Measurements from ENCODE around the gene AOPEP. TPM values are rescaled to one million over a fixed set of nuclear protein-coding genes. Genes with fewer than 3 reads are reported as not detected.
A peak's percentile ranks its signal among the peaks of the same experiment; 100 is the strongest.

Gene AOPEP
- total RNA-seq, 1 donor from 2014 or later, result 92.3 TPM

DNA sequence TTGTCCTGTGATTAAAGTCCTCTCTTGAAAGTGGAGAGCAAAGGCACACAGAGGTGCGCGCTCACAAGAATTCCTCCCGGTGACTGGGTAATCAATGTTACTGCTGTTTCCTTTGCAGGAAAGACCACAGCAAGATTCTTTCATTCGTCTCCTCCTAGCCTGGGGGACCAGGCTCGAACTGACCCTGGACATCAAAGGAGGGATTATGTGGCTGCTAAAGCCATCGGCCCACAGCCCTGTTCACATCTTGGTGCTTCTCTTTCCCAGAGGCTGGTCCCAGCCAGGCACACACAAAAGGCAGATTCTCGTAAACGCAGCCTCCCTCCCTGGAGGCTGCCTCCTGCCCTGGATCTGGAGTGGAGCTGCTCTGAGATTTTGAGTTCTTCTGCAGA lies 360.1 kb downstream of the AOPEP start:
- Mint-ChIP-seq H3K4me3 (ENCODE audit: unreplicated experiment) (no peak overlapping the region), H3K36me3 (ENCODE audit: low read depth) (peaks cover 52% of the 10 kb centered on the region), H3K9me3 (ENCODE audit: low read depth) (no peaks in the 10 kb centered on the region), H3K4me1 (ENCODE audit: low read depth) (peaks cover 60% of the 10 kb centered on the region), H3K27me3 (ENCODE audit: low read depth) (no peaks in the 10 kb centered on the region), H3K27ac (ENCODE audit: unreplicated experiment) (peak overlapping the region; percentile 30)
- TF ChIP-seq CTCF (IDR thresholded peaks at IDR 0.05), result no peak
- DNase-seq (ENCODE audit: low spot score), result peak; percentile 41

GRCh38 chr9:95087659-95088242 lies 361.3 kb downstream of the AOPEP start:
- peaks cover 40% of the 10 kb centered on the region for H3K36me3 Mint-ChIP-seq (ENCODE audit: low read depth)
- TF ChIP-seq CTCF (IDR thresholded peaks at IDR 0.05), result peak; percentile 58
- no peak for DNase-seq (ENCODE audit: low spot score)
- H3K4me1 Mint-ChIP-seq (ENCODE audit: low read depth), result peaks cover 72% of the 10 kb centered on the region
- peak overlapping the region; percentile 63 for H3K27ac Mint-ChIP-seq (ENCODE audit: unreplicated experiment)
- no peaks in the 10 kb centered on the region for H3K27me3 Mint-ChIP-seq (ENCODE audit: low read depth)
- no peak overlapping the region for H3K4me3 Mint-ChIP-seq (ENCODE audit: unreplicated experiment)
- H3K9me3 Mint-ChIP-seq (ENCODE audit: low read depth), result no peaks in the 10 kb centered on the region

DNA sequence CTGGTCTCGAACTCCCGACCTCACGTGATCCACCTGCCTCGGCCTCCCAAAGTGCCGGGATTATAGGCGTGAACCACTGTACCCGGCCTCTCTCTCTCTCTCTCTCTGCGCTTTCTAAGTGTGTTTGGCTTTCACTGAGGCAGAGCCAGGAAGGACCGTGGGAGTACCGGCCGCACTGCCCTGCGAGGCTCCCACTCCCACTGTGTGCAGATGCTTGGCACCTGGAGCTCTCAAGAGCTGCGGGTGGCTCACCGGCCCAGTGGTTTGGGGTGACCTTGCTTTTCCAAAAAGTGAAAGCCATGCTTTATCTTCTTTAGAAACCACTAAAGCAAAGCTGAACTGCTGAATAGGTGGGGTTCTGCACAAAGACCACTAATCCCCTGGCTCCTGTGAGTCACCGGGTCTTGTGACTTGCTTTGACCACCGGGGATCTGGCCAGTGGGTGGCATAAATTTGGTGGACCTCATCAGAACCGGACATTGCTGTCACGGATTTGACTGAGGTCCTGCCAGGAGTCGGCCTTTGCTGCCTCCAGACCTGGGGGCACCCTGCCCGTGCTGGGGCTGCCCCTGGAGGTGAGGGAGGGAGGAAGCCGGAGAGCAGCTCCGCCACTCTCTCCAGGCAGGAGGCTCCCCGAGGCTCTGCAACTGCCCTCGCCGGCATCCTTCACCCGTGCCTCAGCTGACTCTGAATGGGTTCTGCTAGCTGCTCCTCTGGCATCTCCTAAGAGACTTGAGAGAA lies 362.1 kb downstream of the AOPEP start:
- no peaks in the 10 kb centered on the region for H3K27me3 Mint-ChIP-seq (ENCODE audit: low read depth)
- H3K9me3 Mint-ChIP-seq (ENCODE audit: low read depth), result no peaks in the 10 kb centered on the region
- no peak overlapping the region for H3K4me3 Mint-ChIP-seq (ENCODE audit: unreplicated experiment)
- H3K4me1 Mint-ChIP-seq (ENCODE audit: low read depth), result peaks cover 77% of the 10 kb centered on the region
- H3K27ac Mint-ChIP-seq (ENCODE audit: unreplicated experiment), result peak overlapping the region; percentile 87
- DNase-seq (ENCODE audit: low spot score), result peak; percentile 72
- no peak for TF ChIP-seq CTCF (IDR thresholded peaks at IDR 0.05)
- peaks cover 33% of the 10 kb centered on the region for H3K36me3 Mint-ChIP-seq (ENCODE audit: low read depth)

DNA sequence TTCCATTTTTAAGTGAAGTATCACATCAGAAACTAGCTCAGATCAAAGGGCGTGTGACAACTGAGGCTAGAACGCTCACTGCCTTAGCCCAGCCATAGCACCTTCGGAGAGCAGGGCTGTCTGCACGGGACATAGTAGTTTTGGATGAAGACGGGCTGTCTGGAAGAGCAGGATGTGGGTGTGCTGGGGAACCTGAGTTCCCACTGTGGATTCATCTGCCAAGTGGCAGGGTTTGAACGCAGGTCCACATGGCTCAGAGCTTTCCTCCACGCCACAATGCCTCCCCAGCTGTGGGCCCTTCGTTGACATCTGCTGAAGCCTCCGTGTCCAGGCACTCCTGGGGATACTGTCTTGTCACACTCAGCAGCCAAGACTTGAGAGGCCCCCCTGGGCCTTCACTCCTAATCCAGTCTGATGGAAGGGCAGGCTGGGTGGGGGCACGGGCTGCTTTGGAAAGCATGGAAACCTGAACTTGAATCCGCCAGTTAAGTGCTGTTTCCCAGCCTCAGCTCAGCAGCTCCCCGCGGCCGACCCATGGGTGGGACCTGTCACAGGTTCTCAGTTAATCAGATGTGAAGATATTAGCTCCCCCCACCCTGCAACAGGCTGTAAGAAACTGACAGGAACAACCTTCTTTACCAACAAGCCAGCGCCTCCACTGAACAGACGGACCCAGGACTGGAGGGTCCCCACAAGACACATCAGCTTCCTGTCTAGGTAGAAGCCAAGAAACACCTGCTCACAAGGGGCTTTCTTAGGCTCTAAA lies 362.9 kb downstream of the AOPEP start:
- H3K27ac Mint-ChIP-seq (ENCODE audit: unreplicated experiment), result peak overlapping the region; percentile 87
- H3K27me3 Mint-ChIP-seq (ENCODE audit: low read depth), result no peaks in the 10 kb centered on the region
- no peak for DNase-seq (ENCODE audit: low spot score)
- H3K4me3 Mint-ChIP-seq (ENCODE audit: unreplicated experiment), result no peak overlapping the region
- peaks cover 85% of the 10 kb centered on the region for H3K4me1 Mint-ChIP-seq (ENCODE audit: low read depth)
- no peaks in the 10 kb centered on the region for H3K9me3 Mint-ChIP-seq (ENCODE audit: low read depth)
- peaks cover 25% of the 10 kb centered on the region for H3K36me3 Mint-ChIP-seq (ENCODE audit: low read depth)
- TF ChIP-seq CTCF (IDR thresholded peaks at IDR 0.05), result no peak

GRCh38 chr9:95090023-95090791 lies 363.7 kb downstream of the AOPEP start:
- peak; percentile 31 for TF ChIP-seq CTCF (IDR thresholded peaks at IDR 0.05)
- no peaks in the 10 kb centered on the region for H3K9me3 Mint-ChIP-seq (ENCODE audit: low read depth)
- H3K27ac Mint-ChIP-seq (ENCODE audit: unreplicated experiment), result peak overlapping the region; percentile 97
- DNase-seq (ENCODE audit: low spot score), result no peak
- peaks cover 93% of the 10 kb centered on the region for H3K4me1 Mint-ChIP-seq (ENCODE audit: low read depth)
- no peak overlapping the region for H3K4me3 Mint-ChIP-seq (ENCODE audit: unreplicated experiment)
- H3K27me3 Mint-ChIP-seq (ENCODE audit: low read depth), result no peaks in the 10 kb centered on the region
- H3K36me3 Mint-ChIP-seq (ENCODE audit: low read depth), result peaks cover 27% of the 10 kb centered on the region
